ENCODE results near the gene MPP4.
"Not testable (repeated sequence)": the region's sequence is repeated elsewhere in the genome, so short reads cannot be mapped to it uniquely, and the experiment has no call there.

MPP4 gene

DNA sequence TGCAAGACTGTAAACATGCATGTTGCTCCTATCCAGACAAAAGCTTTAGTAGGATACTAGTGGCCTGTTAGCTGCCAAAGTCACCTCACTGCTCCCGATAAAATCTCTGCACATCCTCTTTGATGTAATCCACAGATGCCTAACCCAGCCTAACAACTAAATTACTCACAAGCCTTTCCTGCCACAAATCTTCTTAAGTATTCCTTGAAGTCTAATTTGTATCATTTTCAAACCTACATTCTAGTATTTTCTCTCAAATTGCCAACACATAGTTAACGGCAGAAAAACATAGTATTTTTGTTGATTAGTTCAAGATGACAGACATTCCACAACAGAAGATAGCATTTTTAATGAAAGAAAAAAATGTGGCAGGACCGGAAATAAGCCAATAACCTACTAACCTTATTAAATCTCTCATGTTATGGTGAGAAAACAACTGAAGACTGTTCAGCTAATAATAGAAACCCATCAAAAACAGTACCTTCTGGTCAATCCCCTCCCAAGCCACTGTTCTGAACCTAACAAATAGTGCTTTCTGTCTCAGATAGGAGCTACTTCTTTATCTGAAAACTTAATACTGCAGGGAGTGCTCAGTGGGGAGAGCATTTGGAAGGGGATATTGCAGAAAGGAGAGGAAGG lies at the start of gene MPP4:
Gene MPP4 (minus strand): TSS at position 57 of the 639 bp plus-strand sequence. CDS start 4,690 bp downstream, outside the sequence.
- DNase-seq, result no peak

DNA sequence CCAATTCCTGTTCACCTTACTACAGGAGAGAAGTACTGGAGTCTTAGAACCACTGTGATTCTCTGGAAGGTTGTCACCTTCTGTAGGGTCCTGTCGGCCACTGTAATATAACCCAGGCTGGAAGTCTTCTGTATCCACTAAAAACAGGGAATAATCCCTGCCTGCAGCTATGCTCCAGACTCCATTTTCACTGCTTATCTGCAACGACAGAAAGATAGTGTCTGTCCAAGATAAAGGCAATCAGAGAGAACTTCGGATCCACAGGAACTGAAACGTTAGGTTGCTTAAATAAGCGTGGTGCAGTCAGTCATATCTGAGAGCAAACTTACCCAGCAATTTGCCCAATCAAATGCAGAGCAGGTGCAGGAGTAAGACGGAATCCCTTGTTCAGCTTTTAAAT lies 48.1 kb upstream of the MPP4 start:
- no peak for DNase-seq

- DNase-seq, result no peak
Observed at GRCh38 chr2:201735486-201735885, 37.0 kb upstream of the MPP4 start.

DNA sequence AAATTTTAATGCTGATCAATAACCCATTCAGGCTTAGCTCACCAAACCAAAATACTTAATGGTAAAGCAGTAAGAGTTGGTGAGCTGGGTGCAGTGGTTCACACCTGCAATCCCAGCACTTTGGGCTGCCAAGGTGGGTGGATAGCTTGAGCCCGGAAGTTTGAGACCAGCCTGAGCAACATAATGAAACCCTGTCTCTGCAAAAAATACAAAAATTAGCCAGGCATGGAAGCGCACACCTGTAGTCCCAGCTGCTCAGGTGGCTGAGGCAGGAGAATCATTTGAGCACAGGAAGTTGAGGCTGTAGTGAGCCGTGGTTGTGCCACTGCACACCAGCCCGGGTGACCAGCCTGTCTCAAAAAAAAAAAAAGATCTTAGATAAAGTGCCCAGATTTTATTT lies 35.7 kb upstream of the MPP4 start:
- no peak for DNase-seq

DNA sequence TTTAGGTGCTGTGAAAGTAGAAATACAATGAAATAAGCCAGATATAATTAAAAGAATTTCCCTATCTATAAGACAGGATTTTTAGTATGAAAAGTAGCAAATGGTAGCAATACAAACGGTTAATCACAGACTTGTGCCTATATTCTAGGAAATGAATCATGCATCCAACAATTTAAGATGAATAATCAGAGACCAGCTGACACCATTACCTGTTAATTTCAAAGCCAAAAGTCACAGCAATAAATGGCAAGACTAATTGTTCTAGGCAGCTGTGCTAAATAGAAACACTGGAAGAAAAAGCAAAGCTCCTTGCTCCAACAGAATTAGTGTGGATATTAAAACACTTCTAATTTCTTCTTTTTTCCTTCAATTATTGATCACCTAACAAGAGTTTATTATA lies 35.1 kb upstream of the MPP4 start:
- DNase-seq, result no peak

DNA sequence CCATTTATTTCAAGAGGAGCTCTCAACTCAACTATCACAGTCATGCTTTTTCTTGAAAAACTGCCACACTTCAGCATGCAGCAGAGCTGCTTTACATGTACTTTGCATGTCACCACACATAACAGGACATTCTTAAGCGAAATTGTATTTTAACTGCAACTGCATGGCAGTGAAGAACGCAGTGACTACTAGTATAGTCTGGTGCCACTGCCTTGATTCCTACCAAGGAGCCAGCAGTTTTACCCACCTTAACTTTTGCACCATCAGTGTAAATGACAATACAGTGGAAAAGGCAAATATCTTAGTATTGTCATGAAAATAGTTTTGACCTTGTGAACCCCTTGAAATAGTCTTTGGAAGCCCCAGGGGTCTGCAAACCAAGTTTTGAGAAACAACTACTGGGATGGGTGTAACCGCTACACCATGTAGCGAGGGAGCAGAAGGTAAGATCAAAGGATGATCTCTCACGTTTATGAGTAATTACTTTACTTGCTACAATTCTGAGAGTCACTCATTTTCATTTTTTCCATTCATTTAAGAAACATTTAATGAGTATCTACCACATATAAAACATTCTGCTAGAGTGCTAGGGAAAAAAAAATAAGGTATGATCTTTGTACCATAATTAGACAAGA lies 32.3 kb upstream of the MPP4 start:
- no peak for DNase-seq

DNA sequence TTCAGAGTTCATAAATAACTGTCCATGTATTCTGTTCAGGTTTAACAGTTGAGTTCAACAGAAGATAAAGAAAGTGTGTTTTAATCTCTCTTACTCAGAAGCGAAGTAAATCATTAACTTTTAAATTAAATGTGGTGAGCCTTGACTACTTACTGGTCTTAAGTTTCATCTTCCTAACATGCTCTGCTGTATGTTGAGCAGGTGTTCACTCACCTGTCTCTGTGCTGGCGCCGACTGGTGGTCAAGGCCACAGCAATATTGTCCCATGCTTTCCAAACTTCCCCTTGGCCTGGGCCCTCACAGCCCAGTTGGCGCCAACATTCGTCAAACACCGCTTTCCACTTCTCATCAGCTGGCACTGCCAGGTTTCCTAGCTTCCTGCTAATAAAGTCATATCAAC lies 17.0 kb upstream of the MPP4 start:
- DNase-seq, result no peak

DNA sequence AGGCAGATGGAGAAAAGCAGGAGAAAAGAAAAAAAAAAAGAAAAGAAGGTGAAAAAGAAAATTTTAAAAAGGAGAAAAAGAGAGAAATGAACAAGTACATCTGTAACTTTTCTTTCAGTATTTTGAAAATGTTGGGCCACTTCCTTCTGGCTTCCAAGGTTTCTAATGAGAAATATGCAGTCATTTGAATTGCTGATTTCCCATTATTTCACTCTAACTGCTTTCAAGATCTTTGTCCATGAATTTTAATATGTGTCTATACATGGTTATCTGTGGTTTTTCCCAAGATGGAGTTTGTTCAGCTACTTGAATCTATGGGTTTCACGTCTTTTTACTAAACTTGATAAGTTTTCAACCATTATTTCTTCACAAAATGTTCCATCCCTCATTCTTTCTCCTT lies 14.3 kb upstream of the MPP4 start:
- no peak for DNase-seq

DNA sequence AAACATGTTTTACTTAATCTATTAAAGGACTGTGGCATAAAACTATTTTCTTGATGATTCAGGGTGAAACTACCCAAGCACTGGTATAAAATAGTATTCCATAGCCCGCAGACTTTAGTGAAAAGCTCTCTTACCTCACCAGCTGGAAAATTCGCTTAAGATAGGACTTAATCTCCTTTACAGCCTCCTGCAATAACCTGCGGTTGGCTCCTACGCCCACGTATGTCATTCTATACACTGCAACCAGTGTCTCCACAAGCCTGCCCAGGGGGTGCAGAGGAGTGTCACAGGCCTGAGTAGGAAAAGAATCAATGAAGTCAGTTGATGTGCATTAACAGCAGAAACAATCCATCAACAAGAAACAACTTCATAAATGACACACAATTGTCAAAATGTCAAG lies 11.3 kb upstream of the MPP4 start:
- DNase-seq, result no peak

GRCh38 chr2:201709049-201709448 lies 10.6 kb upstream of the MPP4 start:
- DNase-seq, result no peak

DNA sequence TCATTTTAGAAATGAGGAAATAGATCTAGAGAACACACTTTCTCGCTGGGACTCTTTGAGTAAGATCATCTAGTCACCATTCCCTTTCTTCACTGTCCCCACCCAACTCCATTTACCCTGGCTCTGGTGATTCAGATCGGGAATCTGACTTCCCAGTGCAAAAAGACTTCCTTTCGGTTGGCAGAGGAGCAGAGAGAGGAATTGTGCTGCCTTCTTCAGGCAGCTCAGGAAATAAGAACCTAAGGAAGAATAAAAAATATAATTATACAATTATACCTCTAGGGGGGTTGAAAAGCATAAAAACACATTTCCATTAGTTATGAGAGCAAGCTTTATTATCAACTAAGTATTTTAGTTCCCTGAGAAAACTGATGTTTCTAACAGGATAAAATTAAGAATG lies 9.3 kb upstream of the MPP4 start:
- DNase-seq, result no peak

- no peak for DNase-seq
Observed at GRCh38 chr2:201707142-201707541, 8.7 kb upstream of the MPP4 start.

DNA sequence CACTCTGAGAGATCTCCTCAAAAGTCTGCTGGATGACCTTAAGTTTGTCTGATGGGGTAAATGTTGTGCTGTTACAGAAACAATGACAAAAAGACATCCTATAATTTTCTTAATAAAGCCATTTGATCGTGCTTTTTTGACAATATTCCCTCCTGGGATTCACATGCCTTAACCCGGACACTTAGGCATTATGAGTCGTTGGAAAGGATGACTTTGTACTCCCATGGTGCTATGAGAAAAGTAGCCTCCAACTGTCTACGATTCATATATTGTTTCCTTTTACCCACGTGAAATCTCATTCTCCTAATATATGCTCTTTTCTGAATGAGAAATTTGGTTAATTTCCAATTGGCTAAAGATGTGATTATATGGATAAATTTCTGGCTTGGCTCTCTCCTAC lies 6.1 kb upstream of the MPP4 start:
- DNase-seq, result no peak

- DNase-seq, result no peak
Observed at GRCh38 chr2:201701646-201702045, 3.2 kb upstream of the MPP4 start.

DNA sequence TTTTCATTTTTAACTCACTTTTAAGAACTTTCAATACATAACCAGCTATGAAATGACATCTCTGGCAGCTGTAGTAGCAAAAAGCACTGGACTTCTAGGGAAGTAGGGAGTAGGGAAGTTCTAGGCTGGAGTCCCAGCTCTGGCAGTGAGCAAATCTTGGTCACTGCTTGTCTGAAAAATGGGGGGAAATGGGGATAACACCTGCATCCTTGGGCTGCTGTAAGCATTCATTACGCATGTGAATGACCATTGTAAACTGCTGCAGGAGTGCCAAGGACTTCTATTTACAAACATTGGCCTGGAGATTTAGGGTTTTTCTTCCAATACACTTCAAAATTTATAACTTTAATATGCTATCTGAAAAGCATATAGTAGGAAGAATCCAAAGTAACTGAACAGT lies 972 bp upstream of the MPP4 start:
- DNase-seq, result no peak

- no peak for DNase-seq
Observed at GRCh38 chr2:201697899-201698298, 545 bp downstream of the MPP4 start.

DNA sequence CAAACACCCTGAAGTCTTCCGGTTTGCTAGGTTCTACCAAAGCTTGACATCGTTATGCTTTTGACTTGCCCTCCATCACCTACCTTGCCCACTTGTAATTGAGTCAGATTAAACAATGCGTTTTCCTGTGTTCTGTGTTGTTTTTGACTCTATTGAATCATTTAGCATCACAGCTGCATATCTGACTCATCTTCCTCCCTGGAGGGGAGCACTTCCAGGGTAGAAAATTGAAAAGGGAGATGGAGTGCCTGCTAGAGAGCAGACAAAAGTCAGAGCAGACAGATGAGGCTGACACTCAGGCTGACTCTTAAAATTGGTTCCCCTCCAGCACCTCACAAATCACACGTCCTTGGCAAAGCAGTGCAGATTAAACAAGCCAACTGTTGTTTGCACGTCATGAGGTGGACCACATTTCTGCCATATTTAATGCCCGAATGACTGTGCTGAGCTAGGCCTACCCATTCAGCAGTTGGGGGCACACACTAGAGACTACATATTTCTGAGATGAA lies 2.2 kb downstream of the MPP4 start:
- DNase-seq, result no peak

DNA sequence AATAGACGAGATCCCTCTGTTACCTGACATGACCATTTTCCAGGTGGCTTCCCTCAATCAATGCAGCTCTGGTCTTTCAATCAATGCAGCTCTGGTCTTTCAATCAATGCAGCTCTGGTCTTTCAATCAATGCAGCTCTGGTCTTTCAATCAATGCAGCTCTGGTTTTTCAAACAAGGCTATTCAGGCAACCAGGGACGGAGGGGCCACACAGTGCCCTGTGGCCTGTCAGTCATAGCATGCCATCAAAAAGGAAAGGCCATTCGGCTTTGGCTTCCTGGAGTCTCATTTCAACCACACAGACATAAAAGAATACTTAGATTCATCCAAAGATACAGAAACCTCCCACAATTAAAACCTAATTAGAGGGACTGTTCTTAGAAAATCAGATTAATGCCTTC lies 13.3 kb downstream of the MPP4 start:
- DNase-seq, result no peak

DNA sequence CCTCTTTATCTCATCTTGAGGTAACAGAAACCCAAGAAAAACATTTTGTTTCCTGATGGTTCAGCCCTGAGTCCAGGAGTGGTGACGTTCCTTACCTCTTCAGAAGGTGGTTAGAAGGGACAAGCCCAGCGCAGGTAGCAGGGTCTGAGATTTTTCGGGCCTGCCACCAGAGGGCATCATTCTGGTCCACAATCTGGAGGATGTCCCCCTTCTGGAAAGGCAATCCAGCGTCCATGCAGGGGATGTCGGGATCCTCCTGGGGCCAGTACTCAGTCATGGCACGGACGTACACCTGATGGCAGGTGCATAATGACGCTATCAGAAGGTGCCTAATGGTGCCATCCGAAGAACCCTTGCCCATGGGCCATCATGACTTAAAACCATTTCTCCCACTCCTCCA lies 17.7 kb downstream of the MPP4 start:
- peak; percentile 69 for DNase-seq

GRCh38 chr2:201678401-201678800 lies 20.0 kb downstream of the MPP4 start:
- DNase-seq, result no peak

DNA sequence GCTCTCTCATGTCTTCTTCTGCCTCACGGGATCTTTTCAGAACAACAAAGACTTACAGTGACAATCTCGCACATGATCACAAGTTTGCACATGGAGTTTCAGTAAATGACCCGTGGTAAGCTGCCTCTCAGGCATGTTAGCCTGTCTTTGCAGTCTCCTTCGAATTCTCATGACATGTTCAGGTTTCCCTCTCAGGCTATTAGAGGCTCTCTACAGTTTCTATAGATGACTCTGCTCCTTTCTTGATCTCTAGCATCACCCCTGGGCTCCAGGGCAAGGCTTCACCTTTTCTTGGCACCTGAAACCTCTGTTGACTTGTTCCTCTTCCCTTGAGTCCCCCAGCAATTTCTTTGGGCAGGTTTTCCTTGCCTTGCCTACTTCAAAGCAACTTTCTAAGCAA lies 23.0 kb downstream of the MPP4 start:
- no peak for DNase-seq

DNA sequence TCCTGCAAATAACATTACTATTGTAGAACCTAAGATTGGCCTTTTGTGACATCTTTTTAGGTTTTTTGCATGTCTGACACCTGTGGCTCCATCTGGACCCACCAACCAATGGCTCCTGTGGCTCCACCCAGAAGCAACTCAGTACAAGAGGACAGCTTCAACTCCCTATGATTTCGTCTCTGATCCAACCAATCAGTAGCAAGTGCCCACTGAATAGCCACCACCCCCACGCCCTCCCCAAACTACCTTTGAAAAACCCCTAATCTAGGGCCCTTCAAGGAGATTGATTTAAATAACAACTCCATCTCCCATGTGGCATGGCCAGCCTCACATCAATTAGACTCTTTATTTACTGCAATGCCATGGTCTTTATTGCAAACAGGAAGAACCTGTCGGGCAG lies 23.6 kb downstream of the MPP4 start:
- DNase-seq, result no peak

DNA sequence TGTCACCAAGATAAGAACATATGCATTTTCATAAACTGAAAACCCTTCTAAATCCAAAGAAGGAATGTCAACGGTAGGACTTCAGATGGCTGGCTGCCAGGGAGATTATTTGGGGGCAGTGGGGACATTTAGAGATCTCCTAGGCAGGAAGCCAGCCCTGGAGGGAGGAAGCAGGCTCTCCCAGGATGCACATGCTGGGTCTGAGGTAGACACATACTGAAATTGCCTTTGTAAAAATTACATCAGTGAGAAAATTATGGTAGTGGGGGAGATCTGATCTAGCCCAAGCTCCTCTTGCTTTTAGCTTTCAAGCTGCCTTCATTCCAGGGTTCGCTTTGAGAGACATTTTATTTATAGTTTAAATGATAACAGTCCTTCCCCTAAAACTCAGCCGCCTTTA lies 24.1 kb downstream of the MPP4 start:
- no peak for DNase-seq

DNA sequence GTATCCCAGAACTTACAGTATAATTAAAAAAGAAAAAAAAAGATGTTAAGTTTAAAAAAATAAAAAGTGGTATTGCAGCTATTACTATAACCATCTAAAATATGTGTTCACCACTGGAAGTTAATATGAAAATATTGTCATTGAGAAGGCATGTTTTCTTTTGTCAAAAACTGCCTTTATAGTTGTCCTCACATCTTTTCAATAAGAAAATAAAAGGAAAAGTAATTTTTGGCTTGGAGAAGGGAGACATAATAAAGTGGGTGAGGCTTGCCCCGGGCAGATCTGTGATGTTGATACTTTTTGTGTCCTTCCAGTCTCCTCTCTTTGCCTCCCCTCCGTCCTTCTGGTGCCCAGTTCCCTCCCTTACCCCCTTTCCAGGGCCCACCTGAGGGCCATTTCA lies 24.9 kb downstream of the MPP4 start:
- no peak for DNase-seq

DNA sequence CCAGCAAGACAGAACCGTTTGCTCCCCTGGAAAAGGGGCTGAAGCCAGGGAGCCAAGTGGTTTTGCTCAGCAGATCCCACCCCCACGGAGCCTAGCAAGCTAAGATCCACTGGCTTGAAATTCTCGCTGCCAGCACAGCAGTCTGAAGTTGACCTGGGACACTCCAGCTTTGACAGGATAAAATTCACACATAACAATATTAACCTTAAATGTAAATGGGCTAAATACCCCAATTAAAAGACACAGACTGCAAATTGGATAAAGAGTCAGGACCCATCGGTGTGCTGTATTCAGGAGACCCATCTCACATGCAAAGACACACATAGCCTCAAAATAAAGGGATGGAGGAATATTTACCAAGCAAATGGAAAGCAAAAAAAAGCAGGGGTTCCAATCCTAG lies 27.2 kb downstream of the MPP4 start:
- not testable (repeated sequence) for DNase-seq
